GM23338 (cell line): ENCODE data around the gene ALDH1B1. TPM values are rescaled to one million over a fixed set of nuclear protein-coding genes. Genes with fewer than 3 reads are reported as not detected.

Source experiments
- ATAC-seq: fragments of 200-7000 bp; cut with Tn5 transposase; 3 replicates; pipeline ENCODE4 v1.9.1; 2020
- DNase-seq: peaks from one replicate; pipeline ENCODE4 v3.0.0-alpha.2; 2015; ENCODE audit warnings: low spot score
- H2AFZ ChIP-seq: fragments of 200-600 bp; sonication (generic); 2 replicates; pipeline ENCODE4 v1.8.0; 2016; ENCODE audit warnings: antibody characterized with exemption, mild to moderate bottlenecking, moderate library complexity
- H3F3A ChIP-seq: fragments of 200-600 bp; sonication (generic); replicated peaks from 2 replicates; pipeline ENCODE4 v1.8.0; 2017; ENCODE audit warnings: antibody characterized with exemption, mixed run types, low read depth
- H3K27ac ChIP-seq: fragments of 200-600 bp; sonication (generic); 2 replicates; pipeline ENCODE4 v1.6.1; 2016; ENCODE audit warnings: low read depth
- H3K27me3 ChIP-seq: fragments of 200-600 bp; sonication (generic); 2 replicates; pipeline ENCODE4 v1.8.0; 2016; ENCODE audit warnings: mild to moderate bottlenecking, mixed run types, moderate library complexity; ENCODE audit not compliant: insufficient read depth
- H3K36me3 ChIP-seq: fragments of 200-600 bp; sonication (generic); 2 replicates; pipeline ENCODE4 v1.8.0; 2016; ENCODE audit warnings: mild to moderate bottlenecking; ENCODE audit not compliant: insufficient read depth
- H3K4me1 ChIP-seq: fragments of 200-600 bp; sonication (generic); 2 replicates; pipeline ENCODE4 v1.8.0; 2016; ENCODE audit warnings: mild to moderate bottlenecking, moderate library complexity; ENCODE audit not compliant: insufficient read depth
- H3K4me2 ChIP-seq: fragments of 200-600 bp; sonication (generic); 2 replicates; pipeline ENCODE4 v1.7.1; 2017; ENCODE audit warnings: mixed run types
- H3K4me3 ChIP-seq: fragments of 200-600 bp; sonication (generic); 2 replicates; pipeline ENCODE4 v1.6.1; 2016; ENCODE audit warnings: mixed run types
- H3K79me2 ChIP-seq: fragments of 200-600 bp; sonication (generic); replicated peaks from 2 replicates; pipeline ENCODE4 v1.8.0; 2017; ENCODE audit warnings: mild to moderate bottlenecking; ENCODE audit not compliant: insufficient read depth
- H3K9me2 ChIP-seq: fragments of 200-600 bp; sonication (generic); 2 replicates; pipeline ENCODE4 v1.8.0; 2017; ENCODE audit not compliant: insufficient read depth
- H4K20me1 ChIP-seq: fragments of 200-600 bp; sonication (generic); replicated peaks from 2 replicates; pipeline ENCODE4 v1.8.0; 2017; ENCODE audit warnings: mild to moderate bottlenecking; ENCODE audit not compliant: insufficient read depth
- H3K27ac Mint-ChIP-seq: 2 replicates; pipeline ENCODE4 v1.8.0; 2020; ENCODE audit warnings: inconsistent platforms, mild to moderate bottlenecking, moderate library complexity, mixed read lengths
- H3K27me3 Mint-ChIP-seq: 3 replicates; pipeline ENCODE4 v1.8.0; 2022; ENCODE audit warnings: low read depth, mild to moderate bottlenecking, moderate library complexity, mixed read lengths, inconsistent platforms; ENCODE audit not compliant: insufficient read depth, poor library complexity
- H3K36me3 Mint-ChIP-seq: 3 replicates; pipeline ENCODE4 v1.8.0; 2021; ENCODE audit warnings: low read depth, mild to moderate bottlenecking, inconsistent platforms, moderate library complexity, mixed read lengths
- H3K4me1 Mint-ChIP-seq: 3 replicates; pipeline ENCODE4 v1.8.0; 2020; ENCODE audit warnings: mild to moderate bottlenecking, inconsistent platforms, mixed read lengths
- H3K4me3 Mint-ChIP-seq: 3 replicates; pipeline ENCODE4 v1.8.0; 2021; ENCODE audit warnings: moderate library complexity, mild to moderate bottlenecking, inconsistent platforms, mixed read lengths
- H3K9me3 Mint-ChIP-seq: 3 replicates; pipeline ENCODE4 v1.8.0; 2020; ENCODE audit warnings: moderate library complexity, mild to moderate bottlenecking, inconsistent platforms, mixed read lengths
- CREB1 ChIP-seq: fragments of 250-450 bp; sonication (Bioruptor Pico); IDR thresholded peaks from 2 replicates; pipeline ENCODE4 v1.5.0; 2020; ENCODE audit warnings: low read depth, mild to moderate bottlenecking, moderate library complexity
- EZH2 ChIP-seq: fragments of 200-600 bp; sonication (generic); IDR thresholded peaks from one replicate; pipeline ENCODE4 v1.8.0; 2017; ENCODE audit warnings: antibody characterized with exemption, mild to moderate bottlenecking, low read depth; ENCODE audit not compliant: unreplicated experiment
- EZH2phosphoT487 ChIP-seq: fragments of 200-600 bp; sonication (generic); IDR thresholded peaks from one replicate; pipeline ENCODE4 v1.8.1; 2018; ENCODE audit warnings: antibody characterized with exemption; ENCODE audit not compliant: unreplicated experiment
- JUNB ChIP-seq: IDR thresholded peaks from one replicate; pipeline ENCODE4 v1.6.1; 2016; ENCODE audit warnings: antibody characterized with exemption; ENCODE audit not compliant: unreplicated experiment
- NANOG ChIP-seq: IDR thresholded peaks from 2 replicates; pipeline ENCODE4 v1.6.1; 2016; ENCODE audit warnings: antibody characterized with exemption, borderline replicate concordance
- POLR2AphosphoS5 ChIP-seq: IDR thresholded peaks from 2 replicates; pipeline ENCODE4 v1.6.1; 2016; ENCODE audit warnings: antibody characterized with exemption, low read depth
- STAT1 ChIP-seq: IDR thresholded peaks from one replicate; pipeline ENCODE4 v1.6.1; 2016; ENCODE audit warnings: antibody characterized with exemption; ENCODE audit not compliant: unreplicated experiment
- ZNF114 ChIP-seq: fragments of 250-450 bp; sonication (Bioruptor Pico); IDR thresholded peaks from 2 replicates; pipeline ENCODE4 v1.5.0; 2020; ENCODE audit warnings: mild to moderate bottlenecking, moderate library complexity
- ZNF331 ChIP-seq: fragments of 250-450 bp; sonication (Bioruptor Pico); IDR thresholded peaks from 2 replicates; pipeline ENCODE4 v1.5.0; 2020; ENCODE audit warnings: low read depth, mild to moderate bottlenecking, moderate library complexity
- polyA plus RNA-seq: library from polyadenylated mRNA; unstranded; fragments of >200 nt; fragmentation: Nextera tagmentation; extraction: Ambion mirVana; gene quantifications from 2 replicates; pipeline ENCODE4 v1.2.1, GENCODE V29; 2016
- total RNA-seq: library from RNA; depleted of rRNA; stranded (reverse); fragments of >200 nt; shearing (Covaris generic); gene quantifications from 2 replicates; pipeline ENCODE4 v1.2.3, GENCODE V29; 2014
- TF ChIP-seq, protein P1 (sequence below): IDR thresholded peaks from one replicate; pipeline ENCODE4 v1.6.1; 2018; ENCODE audit warnings: antibody characterized with exemption; ENCODE audit not compliant: unreplicated experiment
- TF ChIP-seq, protein P2 (sequence below), 2 experiments: fragments of 200-600 bp in 1 of 2; sonication (generic) in 1 of 2; conservative IDR thresholded peaks; 2 replicates each; pipeline versions ENCODE4 v1.5.1 to v1.6.1; 2016 to 2017; ENCODE audit warnings: antibody characterized with exemption in 2 of 2, low read depth in 2 of 2, mild to moderate bottlenecking in 2 of 2, moderate library complexity in 1 of 2
- TF ChIP-seq, protein P3 (sequence below): IDR thresholded peaks from 2 replicates; pipeline ENCODE4 v1.6.1; 2016; ENCODE audit warnings: antibody characterized with exemption
- TF ChIP-seq, protein P4 (sequence below): fragments of 250-450 bp; sonication (Bioruptor Pico); IDR thresholded peaks from 2 replicates; pipeline ENCODE4 v1.5.0; 2020; ENCODE audit warnings: mild to moderate bottlenecking, moderate library complexity

Gene ALDH1B1
- total and polyA plus RNA-seq, 2 experiments from 2014 or later = 37.5 to 74.8 TPM

DNA sequence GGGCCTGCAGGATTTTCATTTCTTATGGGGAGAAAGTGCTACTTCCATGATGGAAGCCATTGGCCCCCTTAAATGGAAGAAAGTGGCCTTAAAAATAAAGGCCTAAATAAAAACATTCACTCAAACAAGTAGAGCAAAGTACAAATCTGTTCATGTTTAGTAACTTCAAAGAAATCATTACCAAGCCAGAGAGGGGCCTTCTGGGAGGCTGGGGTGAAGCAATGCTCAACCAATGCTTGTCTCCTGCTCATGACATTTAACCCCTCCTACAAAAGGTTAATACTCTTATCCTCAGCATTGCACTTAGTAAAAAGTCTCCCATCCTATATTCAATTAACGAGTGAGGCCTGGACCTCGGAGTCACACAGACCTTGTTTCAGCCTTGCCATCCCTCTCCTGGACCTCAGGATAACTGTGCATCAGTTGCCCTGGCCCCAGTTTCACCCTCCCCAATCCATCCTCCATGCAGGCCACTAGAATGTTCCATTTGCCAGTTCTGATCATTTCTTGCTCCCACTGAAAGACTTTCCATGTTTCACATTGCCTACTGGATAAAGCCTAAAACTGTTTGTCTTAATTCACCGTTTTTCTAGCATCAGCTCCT lies 36.9 kb upstream of the ALDH1B1 start:
- Mint-ChIP-seq H3K36me3 (no peaks in the 10 kb centered on the region), H3K4me3 (no peak overlapping the region), H3K4me1 (peaks cover 10% of the 10 kb centered on the region), H3K27ac (no peak overlapping the region), H3K9me3 (no peaks in the 10 kb centered on the region), H3K27me3 (peaks cover 9% of the 10 kb centered on the region)
- DNase-seq (no peak), ATAC-seq (no peak)
- Histone ChIP-seq H2AFZ (no peak overlapping the region), H3K4me2 (no peak overlapping the region), H3K79me2 (no peaks in the 10 kb centered on the region), H3K36me3 (no peaks in the 10 kb centered on the region), H4K20me1 (no peaks in the 10 kb centered on the region), H3F3A (no peaks in the 10 kb centered on the region), H3K4me3 (no peak overlapping the region), H3K9me2 (no peaks in the 10 kb centered on the region), H3K27ac (no peak overlapping the region), H3K4me1 (no peaks in the 10 kb centered on the region), H3K27me3 (no peaks in the 10 kb centered on the region)
- TF ChIP-seq ZNF114 (CRISPR knock-in tag) = no peak
- TF ChIP-seq CREB1 (CRISPR knock-in tag) = no peak
- TF ChIP-seq EZH2 = no peak
- TF ChIP-seq STAT1 = no peak
- no peak for TF ChIP-seq ZNF331 (CRISPR knock-in tag)
- TF ChIP-seq EZH2phosphoT487 = no peak
- TF ChIP-seq, protein P1, sequence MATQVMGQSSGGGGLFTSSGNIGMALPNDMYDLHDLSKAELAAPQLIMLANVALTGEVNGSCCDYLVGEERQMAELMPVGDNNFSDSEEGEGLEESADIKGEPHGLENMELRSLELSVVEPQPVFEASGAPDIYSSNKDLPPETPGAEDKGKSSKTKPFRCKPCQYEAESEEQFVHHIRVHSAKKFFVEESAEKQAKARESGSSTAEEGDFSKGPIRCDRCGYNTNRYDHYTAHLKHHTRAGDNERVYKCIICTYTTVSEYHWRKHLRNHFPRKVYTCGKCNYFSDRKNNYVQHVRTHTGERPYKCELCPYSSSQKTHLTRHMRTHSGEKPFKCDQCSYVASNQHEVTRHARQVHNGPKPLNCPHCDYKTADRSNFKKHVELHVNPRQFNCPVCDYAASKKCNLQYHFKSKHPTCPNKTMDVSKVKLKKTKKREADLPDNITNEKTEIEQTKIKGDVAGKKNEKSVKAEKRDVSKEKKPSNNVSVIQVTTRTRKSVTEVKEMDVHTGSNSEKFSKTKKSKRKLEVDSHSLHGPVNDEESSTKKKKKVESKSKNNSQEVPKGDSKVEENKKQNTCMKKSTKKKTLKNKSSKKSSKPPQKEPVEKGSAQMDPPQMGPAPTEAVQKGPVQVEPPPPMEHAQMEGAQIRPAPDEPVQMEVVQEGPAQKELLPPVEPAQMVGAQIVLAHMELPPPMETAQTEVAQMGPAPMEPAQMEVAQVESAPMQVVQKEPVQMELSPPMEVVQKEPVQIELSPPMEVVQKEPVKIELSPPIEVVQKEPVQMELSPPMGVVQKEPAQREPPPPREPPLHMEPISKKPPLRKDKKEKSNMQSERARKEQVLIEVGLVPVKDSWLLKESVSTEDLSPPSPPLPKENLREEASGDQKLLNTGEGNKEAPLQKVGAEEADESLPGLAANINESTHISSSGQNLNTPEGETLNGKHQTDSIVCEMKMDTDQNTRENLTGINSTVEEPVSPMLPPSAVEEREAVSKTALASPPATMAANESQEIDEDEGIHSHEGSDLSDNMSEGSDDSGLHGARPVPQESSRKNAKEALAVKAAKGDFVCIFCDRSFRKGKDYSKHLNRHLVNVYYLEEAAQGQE = no peak
- TF ChIP-seq, protein P2, sequence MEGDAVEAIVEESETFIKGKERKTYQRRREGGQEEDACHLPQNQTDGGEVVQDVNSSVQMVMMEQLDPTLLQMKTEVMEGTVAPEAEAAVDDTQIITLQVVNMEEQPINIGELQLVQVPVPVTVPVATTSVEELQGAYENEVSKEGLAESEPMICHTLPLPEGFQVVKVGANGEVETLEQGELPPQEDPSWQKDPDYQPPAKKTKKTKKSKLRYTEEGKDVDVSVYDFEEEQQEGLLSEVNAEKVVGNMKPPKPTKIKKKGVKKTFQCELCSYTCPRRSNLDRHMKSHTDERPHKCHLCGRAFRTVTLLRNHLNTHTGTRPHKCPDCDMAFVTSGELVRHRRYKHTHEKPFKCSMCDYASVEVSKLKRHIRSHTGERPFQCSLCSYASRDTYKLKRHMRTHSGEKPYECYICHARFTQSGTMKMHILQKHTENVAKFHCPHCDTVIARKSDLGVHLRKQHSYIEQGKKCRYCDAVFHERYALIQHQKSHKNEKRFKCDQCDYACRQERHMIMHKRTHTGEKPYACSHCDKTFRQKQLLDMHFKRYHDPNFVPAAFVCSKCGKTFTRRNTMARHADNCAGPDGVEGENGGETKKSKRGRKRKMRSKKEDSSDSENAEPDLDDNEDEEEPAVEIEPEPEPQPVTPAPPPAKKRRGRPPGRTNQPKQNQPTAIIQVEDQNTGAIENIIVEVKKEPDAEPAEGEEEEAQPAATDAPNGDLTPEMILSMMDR (conservative IDR thresholded peaks at IDR 0.05; ENCODE audit: low read depth in 2 of 2) = no peak
- TF ChIP-seq JUNB = no peak
- TF ChIP-seq POLR2AphosphoS5 = no peak
- TF ChIP-seq, protein P3, sequence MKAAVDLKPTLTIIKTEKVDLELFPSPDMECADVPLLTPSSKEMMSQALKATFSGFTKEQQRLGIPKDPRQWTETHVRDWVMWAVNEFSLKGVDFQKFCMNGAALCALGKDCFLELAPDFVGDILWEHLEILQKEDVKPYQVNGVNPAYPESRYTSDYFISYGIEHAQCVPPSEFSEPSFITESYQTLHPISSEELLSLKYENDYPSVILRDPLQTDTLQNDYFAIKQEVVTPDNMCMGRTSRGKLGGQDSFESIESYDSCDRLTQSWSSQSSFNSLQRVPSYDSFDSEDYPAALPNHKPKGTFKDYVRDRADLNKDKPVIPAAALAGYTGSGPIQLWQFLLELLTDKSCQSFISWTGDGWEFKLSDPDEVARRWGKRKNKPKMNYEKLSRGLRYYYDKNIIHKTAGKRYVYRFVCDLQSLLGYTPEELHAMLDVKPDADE = no peak
- TF ChIP-seq NANOG = no peak
- TF ChIP-seq, protein P4, sequence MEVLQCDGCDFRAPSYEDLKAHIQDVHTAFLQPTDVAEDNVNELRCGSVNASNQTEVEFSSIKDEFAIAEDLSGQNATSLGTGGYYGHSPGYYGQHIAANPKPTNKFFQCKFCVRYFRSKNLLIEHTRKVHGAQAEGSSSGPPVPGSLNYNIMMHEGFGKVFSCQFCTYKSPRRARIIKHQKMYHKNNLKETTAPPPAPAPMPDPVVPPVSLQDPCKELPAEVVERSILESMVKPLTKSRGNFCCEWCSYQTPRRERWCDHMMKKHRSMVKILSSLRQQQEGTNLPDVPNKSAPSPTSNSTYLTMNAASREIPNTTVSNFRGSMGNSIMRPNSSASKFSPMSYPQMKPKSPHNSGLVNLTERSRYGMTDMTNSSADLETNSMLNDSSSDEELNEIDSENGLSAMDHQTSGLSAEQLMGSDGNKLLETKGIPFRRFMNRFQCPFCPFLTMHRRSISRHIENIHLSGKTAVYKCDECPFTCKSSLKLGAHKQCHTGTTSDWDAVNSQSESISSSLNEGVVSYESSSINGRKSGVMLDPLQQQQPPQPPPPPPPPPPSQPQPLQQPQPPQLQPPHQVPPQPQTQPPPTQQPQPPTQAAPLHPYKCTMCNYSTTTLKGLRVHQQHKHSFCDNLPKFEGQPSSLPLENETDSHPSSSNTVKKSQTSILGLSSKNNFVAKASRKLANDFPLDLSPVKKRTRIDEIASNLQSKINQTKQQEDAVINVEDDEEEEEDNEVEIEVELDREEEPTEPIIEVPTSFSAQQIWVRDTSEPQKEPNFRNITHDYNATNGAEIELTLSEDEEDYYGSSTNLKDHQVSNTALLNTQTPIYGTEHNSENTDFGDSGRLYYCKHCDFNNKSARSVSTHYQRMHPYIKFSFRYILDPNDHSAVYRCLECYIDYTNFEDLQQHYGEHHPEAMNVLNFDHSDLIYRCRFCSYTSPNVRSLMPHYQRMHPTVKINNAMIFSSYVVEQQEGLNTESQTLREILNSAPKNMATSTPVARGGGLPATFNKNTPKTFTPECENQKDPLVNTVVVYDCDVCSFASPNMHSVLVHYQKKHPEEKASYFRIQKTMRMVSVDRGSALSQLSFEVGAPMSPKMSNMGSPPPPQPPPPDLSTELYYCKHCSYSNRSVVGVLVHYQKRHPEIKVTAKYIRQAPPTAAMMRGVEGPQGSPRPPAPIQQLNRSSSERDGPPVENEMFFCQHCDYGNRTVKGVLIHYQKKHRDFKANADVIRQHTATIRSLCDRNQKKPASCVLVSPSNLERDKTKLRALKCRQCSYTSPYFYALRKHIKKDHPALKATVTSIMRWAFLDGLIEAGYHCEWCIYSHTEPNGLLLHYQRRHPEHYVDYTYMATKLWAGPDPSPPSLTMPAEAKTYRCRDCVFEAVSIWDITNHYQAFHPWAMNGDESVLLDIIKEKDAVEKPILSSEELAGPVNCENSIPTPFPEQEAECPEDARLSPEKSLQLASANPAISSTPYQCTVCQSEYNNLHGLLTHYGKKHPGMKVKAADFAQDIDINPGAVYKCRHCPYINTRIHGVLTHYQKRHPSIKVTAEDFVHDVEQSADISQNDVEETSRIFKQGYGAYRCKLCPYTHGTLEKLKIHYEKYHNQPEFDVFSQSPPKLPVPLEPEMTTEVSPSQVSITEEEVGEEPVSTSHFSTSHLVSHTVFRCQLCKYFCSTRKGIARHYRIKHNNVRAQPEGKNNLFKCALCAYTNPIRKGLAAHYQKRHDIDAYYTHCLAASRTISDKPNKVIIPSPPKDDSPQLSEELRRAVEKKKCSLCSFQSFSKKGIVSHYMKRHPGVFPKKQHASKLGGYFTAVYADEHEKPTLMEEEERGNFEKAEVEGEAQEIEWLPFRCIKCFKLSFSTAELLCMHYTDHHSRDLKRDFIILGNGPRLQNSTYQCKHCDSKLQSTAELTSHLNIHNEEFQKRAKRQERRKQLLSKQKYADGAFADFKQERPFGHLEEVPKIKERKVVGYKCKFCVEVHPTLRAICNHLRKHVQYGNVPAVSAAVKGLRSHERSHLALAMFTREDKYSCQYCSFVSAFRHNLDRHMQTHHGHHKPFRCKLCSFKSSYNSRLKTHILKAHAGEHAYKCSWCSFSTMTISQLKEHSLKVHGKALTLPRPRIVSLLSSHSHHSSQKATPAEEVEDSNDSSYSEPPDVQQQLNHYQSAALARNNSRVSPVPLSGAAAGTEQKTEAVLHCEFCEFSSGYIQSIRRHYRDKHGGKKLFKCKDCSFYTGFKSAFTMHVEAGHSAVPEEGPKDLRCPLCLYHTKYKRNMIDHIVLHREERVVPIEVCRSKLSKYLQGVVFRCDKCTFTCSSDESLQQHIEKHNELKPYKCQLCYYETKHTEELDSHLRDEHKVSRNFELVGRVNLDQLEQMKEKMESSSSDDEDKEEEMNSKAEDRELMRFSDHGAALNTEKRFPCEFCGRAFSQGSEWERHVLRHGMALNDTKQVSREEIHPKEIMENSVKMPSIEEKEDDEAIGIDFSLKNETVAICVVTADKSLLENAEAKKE (CRISPR knock-in tag) = no peak
